ENCODE results near the gene MAST1.
A peak's percentile ranks its signal among the peaks of the same experiment; 100 is the strongest.
"Not testable (repeated sequence)": the region's sequence is repeated elsewhere in the genome, so short reads cannot be mapped to it uniquely, and the experiment has no call there.

Gene MAST1

DNA sequence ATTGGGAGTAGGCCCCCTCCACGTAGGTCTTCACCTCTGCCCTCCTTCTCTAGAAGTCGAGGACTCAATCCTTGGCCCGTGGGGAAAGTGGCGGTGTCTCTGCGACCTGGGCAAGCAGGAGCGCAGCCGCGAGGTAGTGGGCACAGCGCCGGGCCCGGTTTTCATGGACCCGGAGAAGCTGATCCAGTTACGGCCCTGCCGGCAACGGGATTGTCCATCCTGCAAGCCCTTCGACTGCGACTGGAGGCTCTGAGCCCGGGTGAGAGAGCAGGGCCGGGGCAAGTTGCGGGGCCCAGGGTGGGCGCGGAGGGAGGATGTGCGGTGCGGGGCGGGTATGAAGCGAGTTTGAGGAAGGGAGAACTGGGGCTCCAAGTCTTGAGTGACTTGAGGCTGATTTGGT, 34.3 kb upstream of the MAST1 start:
- H3K4me2 ChIP-seq (ENCODE audit: low read length): no peak overlapping the region
- H3K4me1 ChIP-seq (ENCODE audit: control insufficient read depth, insufficient read depth, low read length): peaks cover 32% of the 10 kb centered on the region
- H3K9me3 ChIP-seq (replicated peaks; ENCODE audit: low read length): no peaks in the 10 kb centered on the region
- H3K27me3 ChIP-seq (ENCODE audit: control insufficient read depth, insufficient read depth, low read length): no peaks in the 10 kb centered on the region
- no peak overlapping the region for H3K4me3 ChIP-seq (ENCODE audit: low read length)
- no peak overlapping the region for H3K9ac ChIP-seq (ENCODE audit: low read depth, low read length)
- peaks cover 18% of the 10 kb centered on the region for H3K36me3 ChIP-seq (ENCODE audit: insufficient read depth, low read length)

- Histone ChIP-seq H3K9ac (ENCODE audit: low read depth, low read length) (peak within 1 kb of the TSS; percentile 86), H3K4me1 (ENCODE audit: control insufficient read depth, insufficient read depth, low read length) (peaks cover 23% of the 10 kb centered on the region), H3K36me3 (ENCODE audit: insufficient read depth, low read length) (peaks cover 6% of the 10 kb centered on the region), H3K4me3 (ENCODE audit: low read length) (peak within 1 kb of the TSS; percentile 95), H3K9me3 (replicated peaks; ENCODE audit: low read length) (no peaks in the 10 kb centered on the region), H3K4me2 (ENCODE audit: low read length) (peak within 1 kb of the TSS; percentile 99), H3K27me3 (ENCODE audit: control insufficient read depth, insufficient read depth, low read length) (no peaks in the 10 kb centered on the region)
Measured at GRCh38 chr19:12806242-12807081, 31.9 kb upstream of the MAST1 start, which contains the start of gene RNASEH2A. TSS of gene RNASEH2A (plus strand) at chr19:12806584. CDS start at chr19:12806674, 90 bp downstream.

DNA sequence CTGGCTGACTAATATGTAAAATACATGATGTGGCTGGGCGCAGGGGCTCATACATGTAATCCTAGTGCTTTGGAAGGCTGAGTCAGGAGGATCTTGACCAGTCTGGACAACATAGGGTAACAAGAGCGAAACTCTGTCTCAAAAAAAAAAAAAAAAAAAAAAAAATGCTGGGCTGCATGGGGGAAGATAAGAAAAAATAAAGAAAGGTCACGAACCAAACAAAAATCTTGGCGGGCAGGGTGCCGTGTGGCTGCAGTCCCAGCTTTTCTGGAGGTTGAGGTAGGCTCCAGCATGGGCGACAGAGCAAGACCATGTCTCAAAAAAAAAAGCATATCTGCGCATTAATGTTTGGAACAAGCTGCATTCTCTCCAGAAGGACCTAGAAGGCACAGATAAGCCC, 23.2 kb upstream of the MAST1 start:
- Histone ChIP-seq H3K9ac (ENCODE audit: low read depth, low read length) (no peak overlapping the region), H3K4me3 (ENCODE audit: low read length) (no peak overlapping the region), H3K36me3 (ENCODE audit: insufficient read depth, low read length) (peaks cover 5% of the 10 kb centered on the region), H3K27me3 (ENCODE audit: control insufficient read depth, insufficient read depth, low read length) (no peaks in the 10 kb centered on the region), H3K4me2 (ENCODE audit: low read length) (no peak overlapping the region), H3K9me3 (replicated peaks; ENCODE audit: low read length) (no peaks in the 10 kb centered on the region), H3K4me1 (ENCODE audit: control insufficient read depth, insufficient read depth, low read length) (no peaks in the 10 kb centered on the region)

DNA sequence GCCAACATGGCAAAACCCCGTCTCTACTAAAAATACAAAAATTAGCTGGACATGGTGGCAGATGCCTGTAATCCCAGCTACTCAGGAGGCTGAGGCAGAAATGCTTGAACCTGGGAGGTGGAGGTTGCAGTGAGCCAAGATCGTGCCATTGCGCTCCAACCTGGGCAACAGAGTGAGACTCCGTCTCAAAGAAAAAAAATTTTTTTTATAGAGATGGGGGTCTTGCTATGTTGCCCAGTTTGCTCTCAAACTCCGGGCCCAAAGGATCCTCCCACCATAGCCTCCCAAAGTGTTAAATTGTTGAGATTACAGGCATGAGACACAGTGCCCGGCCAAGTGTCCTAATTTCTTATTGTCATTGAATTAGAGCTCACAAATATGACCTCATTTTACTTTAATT, 21.1 kb upstream of the MAST1 start:
- H3K9ac ChIP-seq (ENCODE audit: low read depth, low read length); H3K27me3 ChIP-seq (ENCODE audit: control insufficient read depth, insufficient read depth, low read length); H3K9me3 ChIP-seq (replicated peaks; ENCODE audit: low read length); H3K4me2 ChIP-seq (ENCODE audit: low read length); H3K36me3 ChIP-seq (ENCODE audit: insufficient read depth, low read length); H3K4me1 ChIP-seq (ENCODE audit: control insufficient read depth, insufficient read depth, low read length); H3K4me3 ChIP-seq (ENCODE audit: low read length): not testable (repeated sequence)

DNA sequence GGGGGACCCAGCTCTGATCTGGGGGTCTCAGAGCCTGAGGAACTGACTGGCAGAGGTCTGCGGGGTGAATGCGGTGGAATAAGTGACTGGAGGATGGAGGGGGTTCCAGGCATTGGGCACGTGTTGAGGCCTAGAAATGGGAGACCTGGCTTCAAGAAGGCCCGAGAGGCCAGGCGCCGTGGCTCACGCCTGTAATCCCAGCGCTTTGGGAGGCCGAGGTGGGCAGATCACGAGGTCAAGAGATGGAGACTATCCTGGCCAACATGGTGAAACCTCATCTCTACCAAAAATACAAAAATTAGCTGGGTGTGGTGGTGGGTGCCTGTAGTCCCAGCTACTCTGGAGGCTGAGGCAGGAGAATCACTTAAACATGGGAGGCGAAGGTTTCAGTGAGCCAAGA, 20.5 kb upstream of the MAST1 start:
- not testable (repeated sequence) for H3K9me3 ChIP-seq (replicated peaks; ENCODE audit: low read length); H3K4me2 ChIP-seq (ENCODE audit: low read length); H3K4me1 ChIP-seq (ENCODE audit: control insufficient read depth, insufficient read depth, low read length); H3K36me3 ChIP-seq (ENCODE audit: insufficient read depth, low read length); H3K4me3 ChIP-seq (ENCODE audit: low read length); H3K27me3 ChIP-seq (ENCODE audit: control insufficient read depth, insufficient read depth, low read length); H3K9ac ChIP-seq (ENCODE audit: low read depth, low read length)

DNA sequence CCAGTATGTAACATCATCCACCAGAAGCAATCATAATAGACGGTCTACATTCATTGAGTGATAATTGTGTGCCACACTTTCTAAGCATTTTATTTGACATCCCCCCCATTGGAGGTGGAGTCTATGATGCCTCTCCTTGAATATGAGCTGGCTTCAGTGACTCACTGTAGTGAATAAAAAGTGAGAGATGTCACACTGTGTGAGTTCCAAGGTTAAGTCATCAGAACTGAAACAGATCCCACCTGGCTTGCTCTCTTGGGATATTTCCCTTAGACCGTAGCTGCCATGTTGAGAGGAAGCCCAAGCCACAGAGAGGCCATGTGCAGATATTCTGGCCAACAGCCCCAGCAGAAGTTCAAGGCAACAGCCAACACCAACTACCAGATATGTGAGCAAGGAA, 16.6 kb upstream of the MAST1 start:
- Histone ChIP-seq H3K36me3 (ENCODE audit: insufficient read depth, low read length) (no peaks in the 10 kb centered on the region), H3K4me1 (ENCODE audit: control insufficient read depth, insufficient read depth, low read length) (peaks cover 4% of the 10 kb centered on the region), H3K9me3 (replicated peaks; ENCODE audit: low read length) (no peaks in the 10 kb centered on the region), H3K27me3 (ENCODE audit: control insufficient read depth, insufficient read depth, low read length) (no peaks in the 10 kb centered on the region), H3K4me3 (ENCODE audit: low read length) (no peak overlapping the region), H3K4me2 (ENCODE audit: low read length) (no peak overlapping the region), H3K9ac (ENCODE audit: low read depth, low read length) (no peak overlapping the region)

DNA sequence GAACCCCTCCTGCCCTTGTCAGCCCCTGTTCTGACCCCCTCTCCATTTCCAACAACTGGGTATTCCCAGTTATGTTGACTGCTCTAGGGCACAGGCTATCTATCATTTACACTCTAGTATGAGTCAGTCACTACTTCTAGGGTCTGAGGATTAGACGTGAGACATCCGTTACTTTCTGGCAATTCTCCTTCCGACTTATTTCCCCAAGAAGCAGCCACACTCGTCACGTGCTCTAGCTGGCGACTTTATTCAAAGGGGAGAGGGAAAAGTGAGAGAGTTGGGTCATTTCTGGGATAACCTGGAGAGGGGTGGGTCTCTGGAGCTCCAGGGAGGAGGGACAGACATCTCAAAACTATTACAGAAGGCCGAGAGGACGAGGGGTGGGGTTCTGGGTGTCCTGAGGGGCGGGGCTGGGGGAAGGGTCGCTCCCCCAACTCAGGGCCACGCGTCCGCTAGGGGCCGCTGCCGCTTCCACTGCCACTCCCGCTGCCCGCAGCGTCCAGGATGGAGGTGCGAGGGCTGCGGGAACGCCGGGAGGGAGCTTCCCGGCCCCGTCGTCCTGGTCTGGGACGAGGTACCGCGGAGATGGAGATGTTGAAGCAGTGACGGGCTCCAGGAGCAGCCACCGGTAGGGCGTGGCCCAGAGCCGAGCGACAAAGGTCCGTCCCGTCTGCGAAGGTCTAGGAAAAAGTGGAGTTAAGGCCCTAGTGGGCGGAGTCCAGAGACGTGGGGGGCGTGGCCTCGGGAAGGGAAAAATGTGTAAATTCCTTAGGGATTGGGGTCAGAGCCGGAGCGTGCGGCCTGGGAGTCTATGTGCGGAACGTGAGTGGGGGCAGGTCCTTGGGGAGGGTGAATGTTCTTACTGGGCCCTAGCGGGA, 12.8 kb upstream of the MAST1 start:
- Histone ChIP-seq H3K9ac (ENCODE audit: low read depth, low read length) (no peak overlapping the region), H3K9me3 (replicated peaks; ENCODE audit: low read length) (no peaks in the 10 kb centered on the region), H3K4me2 (ENCODE audit: low read length) (peak overlapping the region; percentile 59), H3K36me3 (ENCODE audit: insufficient read depth, low read length) (no peaks in the 10 kb centered on the region), H3K27me3 (ENCODE audit: control insufficient read depth, insufficient read depth, low read length) (peaks cover 11% of the 10 kb centered on the region), H3K4me1 (ENCODE audit: control insufficient read depth, insufficient read depth, low read length) (peaks cover 4% of the 10 kb centered on the region), H3K4me3 (ENCODE audit: low read length) (peak overlapping the region; percentile 44)

DNA sequence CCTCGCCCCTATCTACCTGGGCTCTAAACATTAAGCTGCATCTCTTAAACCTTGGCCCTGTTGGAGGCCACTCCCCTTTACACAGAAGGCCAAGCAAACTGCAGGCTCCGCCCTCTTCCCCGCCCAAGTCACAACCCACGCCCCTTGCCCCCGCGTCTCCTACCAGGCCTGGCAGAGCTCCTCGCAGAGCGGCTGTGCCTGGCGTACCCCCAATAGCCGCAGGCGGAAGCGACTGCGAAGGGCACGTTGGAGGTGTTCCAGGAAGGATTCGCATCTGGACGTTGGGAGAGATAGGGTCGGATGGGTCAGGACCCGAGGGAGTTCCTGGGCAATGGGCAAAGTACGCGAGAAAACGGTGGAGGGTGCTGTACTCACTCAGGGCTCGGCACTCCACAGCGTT, 9.8 kb upstream of the MAST1 start:
- H3K27me3 ChIP-seq (ENCODE audit: control insufficient read depth, insufficient read depth, low read length): peaks cover 36% of the 10 kb centered on the region
- peak overlapping the region; percentile 58 for H3K4me2 ChIP-seq (ENCODE audit: low read length)
- peaks cover 4% of the 10 kb centered on the region for H3K4me1 ChIP-seq (ENCODE audit: control insufficient read depth, insufficient read depth, low read length)
- no peak overlapping the region for H3K4me3 ChIP-seq (ENCODE audit: low read length)
- no peaks in the 10 kb centered on the region for H3K9me3 ChIP-seq (replicated peaks; ENCODE audit: low read length)
- H3K9ac ChIP-seq (ENCODE audit: low read depth, low read length): no peak overlapping the region
- no peaks in the 10 kb centered on the region for H3K36me3 ChIP-seq (ENCODE audit: insufficient read depth, low read length)

- Histone ChIP-seq H3K9me3 (replicated peaks; ENCODE audit: low read length) (no peaks in the 10 kb centered on the region), H3K27me3 (ENCODE audit: control insufficient read depth, insufficient read depth, low read length) (peaks cover 77% of the 10 kb centered on the region), H3K4me3 (ENCODE audit: low read length) (no peak overlapping the region), H3K36me3 (ENCODE audit: insufficient read depth, low read length) (no peaks in the 10 kb centered on the region), H3K4me1 (ENCODE audit: control insufficient read depth, insufficient read depth, low read length) (no peaks in the 10 kb centered on the region), H3K9ac (ENCODE audit: low read depth, low read length) (no peak overlapping the region), H3K4me2 (ENCODE audit: low read length) (no peak overlapping the region)
Measured at GRCh38 chr19:12833418-12833737, 4.9 kb upstream of the MAST1 start.

DNA sequence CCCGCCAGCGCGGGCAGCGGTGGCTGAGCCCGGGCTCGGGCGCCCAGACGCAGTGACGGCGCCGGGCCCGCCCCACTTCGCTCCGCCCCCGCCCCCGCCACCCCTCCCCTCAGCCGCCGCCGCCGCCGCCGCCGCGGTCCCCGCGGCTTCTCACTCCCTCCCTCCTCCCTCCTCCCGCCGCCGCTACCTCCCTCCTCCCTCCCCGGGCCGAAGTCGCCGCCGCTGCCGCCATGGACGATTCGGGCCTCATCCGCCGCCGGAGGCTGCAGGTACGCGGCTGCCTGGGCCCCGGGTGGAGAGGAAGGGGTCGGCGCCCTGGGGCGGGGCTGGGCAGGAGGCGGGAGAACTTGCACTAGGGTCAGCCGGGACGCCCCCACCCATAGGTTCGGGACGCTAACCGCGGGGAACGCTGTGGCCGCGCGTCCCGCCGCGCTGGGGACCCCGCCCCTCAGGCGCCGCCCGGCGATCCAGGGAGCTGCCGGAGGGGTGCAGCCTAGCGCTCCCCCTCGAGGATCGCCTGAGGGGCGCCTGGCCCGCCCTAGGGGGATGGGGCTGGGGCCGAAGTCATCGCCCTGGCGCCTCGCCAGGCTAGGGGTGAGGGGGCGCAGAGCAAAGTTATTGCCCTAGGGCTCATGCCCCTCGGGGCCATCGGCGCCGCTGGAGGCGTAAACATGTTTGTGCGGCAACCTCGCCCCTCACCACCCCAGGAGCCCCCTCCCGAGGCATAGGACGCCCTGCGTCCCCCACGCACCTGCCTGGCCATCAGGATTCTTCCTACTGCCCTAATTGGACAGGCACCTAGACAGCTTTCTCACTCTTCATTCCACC, 4.4 kb upstream of the MAST1 start:
- H3K4me1 ChIP-seq (ENCODE audit: control insufficient read depth, insufficient read depth, low read length): no peaks in the 10 kb centered on the region
- peak overlapping the region; percentile 51 for H3K4me3 ChIP-seq (ENCODE audit: low read length)

DNA sequence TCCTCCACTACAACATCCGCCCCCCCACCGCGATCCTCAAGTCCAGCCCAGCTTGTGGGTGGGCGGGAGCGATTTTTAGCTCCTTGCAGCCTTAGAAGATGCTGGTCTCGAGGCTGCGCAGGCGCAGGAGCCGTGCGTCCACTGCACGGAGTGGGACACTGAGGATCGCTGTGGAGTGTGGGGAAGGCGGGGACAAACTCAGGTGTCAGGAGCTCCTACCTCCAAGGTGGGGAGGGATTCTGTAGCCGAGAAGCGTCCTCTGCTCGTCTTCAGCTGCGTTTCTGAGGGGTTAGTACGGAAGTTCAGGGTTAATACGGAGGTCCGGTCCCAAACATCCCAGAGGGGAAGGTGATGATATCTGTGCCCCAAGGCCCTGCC, 3.8 kb upstream of the MAST1 start, which contains the start of gene RTBDN:
Gene RTBDN, minus strand, starts transcription at position 14 of the 378 bp plus-strand sequence. CDS start 4,600 bp downstream, outside the sequence.
- Histone ChIP-seq H3K27me3 (ENCODE audit: control insufficient read depth, insufficient read depth, low read length) (peaks cover 84% of the 10 kb centered on the region), H3K4me2 (ENCODE audit: low read length) (peak within 1 kb of the TSS; percentile 74), H3K9ac (ENCODE audit: low read depth, low read length) (no peak within 1 kb of the TSS), H3K9me3 (replicated peaks; ENCODE audit: low read length) (no peaks in the 10 kb centered on the region), H3K36me3 (ENCODE audit: insufficient read depth, low read length) (no peaks in the 10 kb centered on the region), H3K4me1 (ENCODE audit: control insufficient read depth, insufficient read depth, low read length) (no peaks in the 10 kb centered on the region), H3K4me3 (ENCODE audit: low read length) (peak within 1 kb of the TSS; percentile 51)

More for the DNA sequence above, 4.4 kb upstream of the MAST1 start:
- Histone ChIP-seq H3K4me2 (ENCODE audit: low read length) (peak overlapping the region; percentile 74), H3K36me3 (ENCODE audit: insufficient read depth, low read length) (no peaks in the 10 kb centered on the region), H3K9me3 (replicated peaks; ENCODE audit: low read length) (no peaks in the 10 kb centered on the region), H3K9ac (ENCODE audit: low read depth, low read length) (no peak overlapping the region), H3K27me3 (ENCODE audit: control insufficient read depth, insufficient read depth, low read length) (peaks cover 78% of the 10 kb centered on the region)
